ENCODE data around the gene TGFB2.

DNA sequence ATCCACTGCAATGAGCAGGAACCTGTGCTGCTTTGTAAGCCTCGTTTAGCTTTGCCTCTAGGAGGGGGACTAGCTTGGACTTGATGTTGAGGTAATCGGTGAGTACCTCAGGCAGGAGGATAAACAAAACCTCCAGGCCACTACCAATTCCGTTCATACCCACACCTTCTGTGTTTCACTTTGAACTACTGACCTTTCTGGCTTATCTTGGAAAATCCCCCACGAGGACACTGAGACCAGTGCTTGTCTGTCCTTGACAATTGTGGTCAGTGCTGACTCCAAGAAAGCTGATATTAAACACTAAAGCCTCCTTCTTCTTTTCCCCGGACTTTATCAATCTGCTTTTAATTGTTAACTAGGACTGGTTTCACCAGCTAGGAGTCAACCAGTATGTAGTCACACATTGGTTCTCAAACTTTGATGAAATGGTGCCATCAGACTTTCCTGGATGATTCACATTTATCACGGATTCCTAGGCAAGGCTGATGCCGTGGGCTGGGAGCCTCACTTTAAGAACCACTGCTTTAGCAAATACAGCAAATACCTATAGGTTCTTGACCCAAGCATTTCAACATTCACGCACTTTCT is 52.7 kb downstream of the TGFB2 start:
- TF ChIP-seq POLR2AphosphoS5 (IDR thresholded peaks at IDR 0.05; ENCODE audit: low read depth) (no peak), CTCF (IDR thresholded peaks at IDR 0.05; ENCODE audit: insufficient read depth, low read length) (no peak), GABPA (IDR thresholded peaks at IDR 0.05; ENCODE audit: low read depth) (no peak)
- TF ChIP-seq, protein P1, sequence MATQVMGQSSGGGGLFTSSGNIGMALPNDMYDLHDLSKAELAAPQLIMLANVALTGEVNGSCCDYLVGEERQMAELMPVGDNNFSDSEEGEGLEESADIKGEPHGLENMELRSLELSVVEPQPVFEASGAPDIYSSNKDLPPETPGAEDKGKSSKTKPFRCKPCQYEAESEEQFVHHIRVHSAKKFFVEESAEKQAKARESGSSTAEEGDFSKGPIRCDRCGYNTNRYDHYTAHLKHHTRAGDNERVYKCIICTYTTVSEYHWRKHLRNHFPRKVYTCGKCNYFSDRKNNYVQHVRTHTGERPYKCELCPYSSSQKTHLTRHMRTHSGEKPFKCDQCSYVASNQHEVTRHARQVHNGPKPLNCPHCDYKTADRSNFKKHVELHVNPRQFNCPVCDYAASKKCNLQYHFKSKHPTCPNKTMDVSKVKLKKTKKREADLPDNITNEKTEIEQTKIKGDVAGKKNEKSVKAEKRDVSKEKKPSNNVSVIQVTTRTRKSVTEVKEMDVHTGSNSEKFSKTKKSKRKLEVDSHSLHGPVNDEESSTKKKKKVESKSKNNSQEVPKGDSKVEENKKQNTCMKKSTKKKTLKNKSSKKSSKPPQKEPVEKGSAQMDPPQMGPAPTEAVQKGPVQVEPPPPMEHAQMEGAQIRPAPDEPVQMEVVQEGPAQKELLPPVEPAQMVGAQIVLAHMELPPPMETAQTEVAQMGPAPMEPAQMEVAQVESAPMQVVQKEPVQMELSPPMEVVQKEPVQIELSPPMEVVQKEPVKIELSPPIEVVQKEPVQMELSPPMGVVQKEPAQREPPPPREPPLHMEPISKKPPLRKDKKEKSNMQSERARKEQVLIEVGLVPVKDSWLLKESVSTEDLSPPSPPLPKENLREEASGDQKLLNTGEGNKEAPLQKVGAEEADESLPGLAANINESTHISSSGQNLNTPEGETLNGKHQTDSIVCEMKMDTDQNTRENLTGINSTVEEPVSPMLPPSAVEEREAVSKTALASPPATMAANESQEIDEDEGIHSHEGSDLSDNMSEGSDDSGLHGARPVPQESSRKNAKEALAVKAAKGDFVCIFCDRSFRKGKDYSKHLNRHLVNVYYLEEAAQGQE (IDR thresholded peaks at IDR 0.05; ENCODE audit: insufficient replicate concordance, low read depth) = no peak
